ENCODE data around the gene POLR1E.
"Not testable (repeated sequence)": the region's sequence is repeated elsewhere in the genome, so short reads cannot be mapped to it uniquely, and the experiment has no call there.

- TF ChIP-seq CTCF (IDR thresholded peaks at IDR 0.05; ENCODE audit: insufficient read depth, low read length, poor library complexity, severe bottlenecking); EZH2phosphoT487 (conservative IDR thresholded peaks at IDR 0.05; ENCODE audit: low read length): not testable (repeated sequence)
These were observed 28.7 kb downstream of the POLR1E start for GRCh38 chr9:37514415-37514814.

Measured in SU-DHL-6 (cell line).